CD4-positive, alpha-beta memory T cell (primary cell): Measurements from ENCODE around the gene RASGRP1. TPM values are rescaled to one million over a fixed set of nuclear protein-coding genes. Genes with fewer than 3 reads are reported as not detected.

ENCODE experiments used
- CTCF ChIA-PET: fragments of 350-600 bp; sonication (Branson Sonifier 250); formaldehyde crosslinking; loops from one replicate; lab custom pipeline; 2021; ENCODE audit warnings: inconsistent platforms; ENCODE audit not compliant: partially characterized antibody; lab: Charles Lee
- POLR2A ChIA-PET: fragments of 350-600 bp; sonication (Branson Sonifier 250); formaldehyde crosslinking; loops from one replicate; lab custom pipeline; 2021; ENCODE audit not compliant: partially characterized antibody; lab: Charles Lee
- DNase-seq, 5 donors: peaks; one replicate each; pipeline versions ENCODE4 v3.0.0 to v3.0.0-alpha.2; 2020 to 2022; ENCODE audit warnings: mixed read lengths in 1 of 5
- H3K27ac ChIP-seq: one replicate; pipeline ENCODE4 v1.7.0; 2013; ENCODE audit warnings: low read depth, low read length
- H3K27me3 ChIP-seq: 2 replicates; pipeline ENCODE4 v1.7.0; 2013; ENCODE audit warnings: mild to moderate bottlenecking, low read length, moderate library complexity; ENCODE audit not compliant: insufficient read depth
- H3K36me3 ChIP-seq: 2 replicates; pipeline ENCODE4 v1.7.0; 2013; ENCODE audit warnings: mild to moderate bottlenecking, low read length, moderate library complexity; ENCODE audit not compliant: insufficient read depth
- H3K4me1 ChIP-seq: 2 replicates; pipeline ENCODE4 v1.7.0; 2013; ENCODE audit warnings: mild to moderate bottlenecking, low read length, moderate library complexity; ENCODE audit not compliant: insufficient read depth
- H3K4me3 ChIP-seq, 2 donors: one replicate each; pipeline ENCODE4 v1.7.0; 2013; ENCODE audit warnings: low read length in 2 of 2, mild to moderate bottlenecking in 1 of 2
- H3K9me3 ChIP-seq, 2 donors: one replicate each; pipeline ENCODE4 v1.7.0; 2013; ENCODE audit warnings: low read length in 2 of 2, control low read depth in 1 of 2; ENCODE audit not compliant: control insufficient read depth in 1 of 2
- H3K27ac Mint-ChIP-seq, 7 donors: one replicate each; pipeline ENCODE4 v1.8.0; 2020 to 2021; ENCODE audit warnings: mixed read lengths in 7 of 7, mild to moderate bottlenecking in 6 of 7, inconsistent platforms in 3 of 7, moderate library complexity in 3 of 7
- H3K27me3 Mint-ChIP-seq, 2 donors: one replicate each; pipeline ENCODE4 v1.8.0; 2020 to 2021; ENCODE audit warnings: mixed read lengths in 2 of 2
- H3K36me3 Mint-ChIP-seq, 2 donors: one replicate each; pipeline ENCODE4 v1.8.0; 2020 to 2021; ENCODE audit warnings: mixed read lengths in 2 of 2, inconsistent platforms in 1 of 2, mild to moderate bottlenecking in 1 of 2
- H3K4me1 Mint-ChIP-seq, 4 donors: one replicate each; pipeline ENCODE4 v1.8.0; 2020 to 2021; ENCODE audit warnings: mixed read lengths in 4 of 4, mild to moderate bottlenecking in 1 of 4
- H3K4me3 Mint-ChIP-seq, 8 donors: one replicate each; pipeline ENCODE4 v1.8.0; 2020 to 2021; ENCODE audit warnings: mixed read lengths in 8 of 8, mild to moderate bottlenecking in 7 of 8, moderate library complexity in 6 of 8, inconsistent platforms in 3 of 8
- H3K9me3 Mint-ChIP-seq, 8 donors: one replicate each; pipeline ENCODE4 v1.8.0; 2020 to 2021; ENCODE audit warnings: mixed read lengths in 8 of 8, mild to moderate bottlenecking in 5 of 8, inconsistent platforms in 3 of 8, moderate library complexity in 1 of 8
- intact Hi-C: fragments of 100-400 bp; cut with micrococcal nuclease; formaldehyde crosslinking; loops from one replicate; pipeline ENCODE4 v1.15.1; 2023
- polyA plus RNA-seq, 2 donors: library from polyadenylated mRNA; unstranded; fragments of 300-500 nt; fragmentation: Illumina TruSeq; gene quantifications; one replicate each; pipeline ENCODE4 v1.2.3, GENCODE V29; 2021
- total RNA-seq, 2 experiments: library from RNA; stranded (reverse); gene quantifications; one replicate each; pipeline ENCODE4 v1.2.3, GENCODE V29; 2021

RASGRP1 gene
- total and polyA plus RNA-seq, 4 experiments from 2014 or later = 47.8 to 125 (median 104) TPM

DNA sequence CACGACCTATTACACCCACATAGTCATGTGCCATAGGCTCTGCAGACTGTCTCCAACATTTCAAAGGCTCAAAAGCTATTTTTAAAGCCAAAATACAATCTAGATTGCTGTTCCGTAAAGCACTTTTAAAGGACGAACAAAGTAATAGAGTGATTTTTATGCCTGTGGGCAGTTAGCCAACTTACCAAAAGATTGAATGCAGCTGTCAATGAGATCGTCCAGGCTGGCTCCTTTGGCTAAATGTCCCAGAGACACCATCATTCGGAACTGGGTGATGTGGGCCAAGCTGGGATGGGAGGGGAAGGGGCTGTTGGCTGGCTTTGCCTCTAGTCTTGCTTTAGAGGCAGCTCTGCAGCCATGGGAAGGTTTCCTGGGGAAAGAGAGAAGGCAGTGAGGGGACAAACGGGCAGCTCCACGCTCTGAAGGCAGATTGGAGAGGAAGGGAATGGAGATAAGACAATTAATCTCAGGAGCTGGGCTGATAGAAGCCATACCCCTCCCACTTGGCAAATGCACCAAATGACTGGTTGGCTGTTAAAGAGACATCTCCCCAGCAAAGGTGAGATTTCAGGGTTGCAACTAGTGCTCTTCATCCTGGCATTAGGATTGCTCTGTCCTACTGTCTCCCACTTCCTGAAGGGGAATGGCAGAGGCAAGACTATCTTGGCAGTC, 4.8 kb downstream of the RASGRP1 start:
- Histone ChIP-seq H3K27ac (peak overlapping the region; percentile 89), H3K27me3 (no peaks in the 10 kb centered on the region), H3K4me3 (peak overlapping the region; percentile 19 to 97), H3K9me3 (no peaks in the 10 kb centered on the region), H3K36me3 (peaks cover 42% of the 10 kb centered on the region), H3K4me1 (peaks cover 83% of the 10 kb centered on the region)
- Mint-ChIP-seq H3K4me1 (peaks cover 69 to 93% (median 78%) of the 10 kb centered on the region in 4 donors), H3K9me3 (no peaks in the 10 kb centered on the region), H3K27me3 (no peaks in the 10 kb centered on the region), H3K4me3 (peak overlapping the region; percentile 94 to 99 (median 98)), H3K36me3 (peaks cover 46 to 75% of the 10 kb centered on the region in 2 donors), H3K27ac (peak overlapping the region; percentile 79 to 97 (median 95))
- CTCF ChIA-PET = interaction anchor here (1.1 to 12.8 kb wide), 7 partner anchors 21 to 132 kb away, joined by 3 to 717 read pairs (median 4); no protein-coding TSS in a partner anchor
- intact Hi-C loops = loop anchor here (5.0 kb wide), 2 partner anchors 42 to 72 kb away; no protein-coding TSS in a partner anchor
- no peak for DNase-seq
- POLR2A ChIA-PET = interaction anchor here (0.9 to 10.5 kb wide), 18 partner anchors 6 to 136 kb away, joined by 3 to 452 read pairs (median 4); no protein-coding TSS in a partner anchor

DNA sequence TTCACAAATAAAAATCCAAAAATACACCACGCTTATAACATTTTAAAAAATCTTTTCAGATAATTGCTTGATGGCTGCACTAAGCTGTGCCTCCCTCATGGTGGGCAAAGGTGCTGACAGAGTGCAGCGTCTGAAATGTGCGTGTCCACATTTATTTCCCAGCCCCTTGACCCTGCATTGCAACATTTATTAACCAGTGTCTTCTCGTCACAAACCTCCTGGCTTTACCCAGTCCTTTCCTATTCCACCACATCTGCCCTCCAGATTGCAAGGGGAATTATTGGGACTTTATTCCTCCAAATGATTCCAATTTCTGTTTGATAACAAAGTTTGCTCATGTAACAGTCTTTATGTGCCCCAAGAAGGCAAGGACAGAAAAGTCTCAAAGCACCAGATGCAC, 5.5 kb downstream of the RASGRP1 start:
- intact Hi-C loops = no loop called here
- POLR2A ChIA-PET = interaction anchor here (1.0 to 10.5 kb wide), 10 partner anchors 15 to 137 kb away, joined by 3 to 452 read pairs (median 8); no protein-coding TSS in a partner anchor

DNA sequence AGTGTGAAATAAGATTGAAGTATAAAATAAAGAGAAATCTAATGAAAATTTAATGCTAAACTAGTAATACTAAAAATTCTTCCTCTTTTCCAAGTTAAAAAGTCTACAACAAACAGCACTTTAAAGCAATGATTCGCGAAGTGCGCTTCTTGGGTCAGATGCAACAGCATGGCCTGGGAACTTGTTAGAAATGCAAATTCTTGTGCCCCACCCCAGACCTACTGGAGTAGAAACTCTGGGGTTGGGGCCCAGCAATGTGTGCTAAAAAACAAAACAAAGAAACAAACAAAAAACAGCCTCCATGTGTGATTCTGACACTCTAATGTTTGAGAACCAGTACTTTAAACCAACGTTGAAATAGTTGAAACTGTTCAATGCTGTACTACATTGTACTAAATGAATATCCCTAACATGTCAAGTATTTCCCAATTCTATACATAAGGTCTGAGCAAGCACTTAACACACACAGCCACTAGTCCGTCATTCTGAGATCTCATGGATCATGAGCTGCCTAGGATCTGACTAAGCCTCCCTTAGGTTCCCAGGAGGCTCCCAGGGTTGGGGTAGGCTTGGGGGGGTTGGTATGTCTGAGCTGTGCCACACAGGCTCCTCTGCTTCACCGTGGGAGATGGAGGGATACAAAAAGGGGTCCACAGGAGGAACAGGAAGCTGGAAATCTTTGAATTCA, 6.1 kb downstream of the RASGRP1 start:
- H3K4me1 ChIP-seq = peaks cover 96% of the 10 kb centered on the region
- H3K27me3 Mint-ChIP-seq = no peaks in the 10 kb centered on the region
- intact Hi-C loops = no loop called here
- H3K4me3 Mint-ChIP-seq = peak overlapping the region; percentile 63 to 99 (median 89)
- POLR2A ChIA-PET = interaction anchor here (1.0 to 10.5 kb wide), 6 partner anchors 19 to 137 kb away, joined by 3 to 452 read pairs (median 88); no protein-coding TSS in a partner anchor
- CTCF ChIA-PET = interaction anchor here (1.2 to 12.8 kb wide), 5 partner anchors 20 to 133 kb away, joined by 3 to 717 read pairs (median 4); no protein-coding TSS in a partner anchor
- H3K4me1 Mint-ChIP-seq = peaks cover 82 to 100% (median 90%) of the 10 kb centered on the region in 4 donors
- no peak for DNase-seq
- H3K27ac Mint-ChIP-seq = peak overlapping the region; percentile 70 to 97 (median 89)
- H3K27ac ChIP-seq = peak overlapping the region; percentile 89
- no peaks in the 10 kb centered on the region for H3K27me3 ChIP-seq
- no peaks in the 10 kb centered on the region for H3K9me3 ChIP-seq
- peaks cover 49% of the 10 kb centered on the region for H3K36me3 ChIP-seq
- H3K9me3 Mint-ChIP-seq = no peaks in the 10 kb centered on the region
- H3K4me3 ChIP-seq = peak overlapping the region; percentile 26 to 37
- H3K36me3 Mint-ChIP-seq = peaks cover 53 to 81% of the 10 kb centered on the region in 2 donors

More for the DNA sequence above, 5.5 kb downstream of the RASGRP1 start:
- peaks cover 46 to 80% of the 10 kb centered on the region in 2 donors for H3K36me3 Mint-ChIP-seq
- peak overlapping the region; percentile 63 to 99 (median 98) for H3K4me3 Mint-ChIP-seq
- H3K9me3 Mint-ChIP-seq = no peaks in the 10 kb centered on the region
- Histone ChIP-seq H3K4me3 (peak overlapping the region; percentile 19 to 97), H3K9me3 (no peaks in the 10 kb centered on the region), H3K27me3 (no peaks in the 10 kb centered on the region), H3K36me3 (peaks cover 44% of the 10 kb centered on the region), H3K4me1 (peaks cover 89% of the 10 kb centered on the region), H3K27ac (peak overlapping the region; percentile 89)
- DNase-seq = no peak
- no peaks in the 10 kb centered on the region for H3K27me3 Mint-ChIP-seq
- CTCF ChIA-PET = interaction anchor here (1.2 to 12.8 kb wide), 6 partner anchors 20 to 133 kb away, joined by 3 to 717 read pairs (median 4); no protein-coding TSS in a partner anchor
- H3K27ac Mint-ChIP-seq = peak overlapping the region; percentile 79 to 97 (median 95)
- peaks cover 76 to 98% (median 84%) of the 10 kb centered on the region in 4 donors for H3K4me1 Mint-ChIP-seq

DNA sequence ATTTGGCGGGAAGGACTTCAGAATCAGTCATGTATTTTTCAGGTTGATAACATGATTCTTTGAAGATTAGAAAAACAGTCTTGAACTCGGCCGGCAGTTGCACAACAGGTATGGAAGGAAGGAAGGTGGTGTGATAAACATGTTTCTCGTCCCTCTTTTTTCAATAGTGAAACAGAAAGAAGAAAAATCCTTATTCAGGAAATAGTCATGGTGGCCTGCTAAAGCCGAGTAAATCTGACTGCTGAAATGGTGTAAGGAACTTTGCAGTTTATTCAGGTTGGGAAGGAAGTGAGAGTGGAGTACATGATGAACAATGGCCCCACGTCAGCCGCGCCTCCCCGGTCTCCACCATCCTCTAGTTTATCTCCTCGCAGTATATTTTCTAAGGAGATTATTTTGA, 6.7 kb downstream of the RASGRP1 start:
- H3K4me3 Mint-ChIP-seq = peak overlapping the region; percentile 63 to 99 (median 89)
- H3K27ac Mint-ChIP-seq = peak overlapping the region; percentile 70 to 97 (median 89)
- ChIA-PET CTCF (interaction anchor here (1.9 to 4.7 kb wide), 2 partner anchors 127 to 132 kb away, joined by 8 to 24 read pairs; no protein-coding TSS in a partner anchor), POLR2A (interaction anchor here (0.7 to 7.3 kb wide), 5 partner anchors 16 to 130 kb away, joined by 4 to 74 read pairs (median 5); no protein-coding TSS in a partner anchor)
- Histone ChIP-seq H3K4me1 (peaks cover 100% of the 10 kb centered on the region), H3K27me3 (no peaks in the 10 kb centered on the region), H3K4me3 (peak overlapping the region; percentile 26 to 37), H3K9me3 (no peaks in the 10 kb centered on the region), H3K27ac (peak overlapping the region; percentile 89), H3K36me3 (peaks cover 52% of the 10 kb centered on the region)
- intact Hi-C loops = no loop called here
- DNase-seq = peak in 4 of 5 donors; percentile 31 to 40 (median 36)
- H3K9me3 Mint-ChIP-seq = no peaks in the 10 kb centered on the region
- H3K36me3 Mint-ChIP-seq = peaks cover 53 to 81% of the 10 kb centered on the region in 2 donors
- no peaks in the 10 kb centered on the region for H3K27me3 Mint-ChIP-seq
- peaks cover 88 to 100% (median 96%) of the 10 kb centered on the region in 4 donors for H3K4me1 Mint-ChIP-seq

DNA sequence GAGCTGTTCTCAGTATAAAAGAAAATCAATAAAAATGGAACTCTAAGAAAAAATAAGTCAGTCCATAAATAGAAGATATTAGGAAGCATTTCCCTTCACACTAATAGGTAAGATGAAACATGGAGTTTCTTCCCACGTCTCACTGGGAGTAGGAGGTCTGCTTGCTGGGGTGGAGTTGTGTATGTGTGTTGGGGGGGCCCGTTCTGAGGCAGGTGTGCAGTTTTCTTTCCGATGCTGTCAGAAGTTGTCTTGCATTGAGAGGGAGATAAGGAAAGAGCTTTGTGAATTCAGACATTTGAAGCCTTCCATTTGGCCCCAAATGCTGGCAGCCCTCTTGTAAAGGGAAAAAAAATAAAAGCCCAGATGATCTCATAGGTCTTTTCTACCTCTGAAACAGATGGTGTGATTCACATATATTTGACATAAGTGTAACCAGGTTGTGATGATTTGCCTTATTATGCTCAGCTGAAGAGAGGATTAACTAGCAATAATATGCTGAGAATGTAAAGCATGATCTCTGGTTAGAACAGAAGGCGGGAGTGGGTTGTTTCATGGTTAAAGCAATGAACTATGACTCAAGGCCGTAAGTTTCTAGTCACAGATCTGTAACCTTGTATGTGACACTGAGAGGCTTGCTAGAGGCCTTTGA, 8.8 kb downstream of the RASGRP1 start:
- peak overlapping the region; percentile 65 to 99 (median 89) for H3K4me3 Mint-ChIP-seq
- intact Hi-C loops = no loop called here
- CTCF ChIA-PET = interaction anchor here (0.9 to 4.7 kb wide), 5 partner anchors 8 to 144 kb away, joined by 3 to 24 read pairs (median 8); partner anchors contain the start of gene RASGRP1
- no peaks in the 10 kb centered on the region for H3K9me3 ChIP-seq
- peaks cover 52% of the 10 kb centered on the region for H3K36me3 ChIP-seq
- peaks cover 100% of the 10 kb centered on the region for H3K4me1 ChIP-seq
- peak overlapping the region in 1 of 2 donors; percentile 21 for H3K4me3 ChIP-seq
- H3K27me3 Mint-ChIP-seq = no peaks in the 10 kb centered on the region
- H3K27me3 ChIP-seq = no peaks in the 10 kb centered on the region
- peak in 1 of 5 donors; percentile 52 for DNase-seq
- H3K9me3 Mint-ChIP-seq = no peaks in the 10 kb centered on the region
- H3K36me3 Mint-ChIP-seq = peaks cover 56 to 84% of the 10 kb centered on the region in 2 donors
- peaks cover 90 to 98% (median 94%) of the 10 kb centered on the region in 4 donors for H3K4me1 Mint-ChIP-seq
- POLR2A ChIA-PET = interaction anchor here (0.8 to 7.3 kb wide), 8 partner anchors 7 to 132 kb away, joined by 3 to 74 read pairs (median 5); partner anchors contain the start of gene RASGRP1
- H3K27ac ChIP-seq = peak overlapping the region; percentile 89
- H3K27ac Mint-ChIP-seq = peak overlapping the region; percentile 64 to 97 (median 89)

DNA sequence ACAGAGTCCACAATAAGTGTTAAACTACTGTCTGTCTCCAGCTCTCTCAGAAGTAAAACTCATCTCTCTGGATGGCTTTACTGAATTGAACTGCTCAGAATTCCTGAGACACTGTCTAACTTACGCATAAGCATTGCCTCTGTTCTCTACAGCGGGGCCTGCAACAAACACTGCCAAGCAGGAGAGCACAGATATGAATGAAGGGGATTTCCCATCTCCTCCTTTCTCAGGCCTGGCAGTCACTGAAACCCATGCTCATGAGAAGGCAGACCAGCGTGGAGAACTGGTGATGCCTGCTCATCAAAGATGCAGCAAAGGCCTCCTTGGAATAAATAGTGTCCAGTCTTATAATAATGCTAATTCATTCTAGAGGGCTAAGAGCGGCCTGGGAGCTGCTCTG, 10.3 kb downstream of the RASGRP1 start:
- Histone ChIP-seq H3K27ac (peak overlapping the region; percentile 89), H3K4me3 (peak overlapping the region in 1 of 2 donors; percentile 10), H3K27me3 (no peaks in the 10 kb centered on the region), H3K4me1 (peaks cover 100% of the 10 kb centered on the region), H3K9me3 (no peaks in the 10 kb centered on the region), H3K36me3 (peaks cover 54% of the 10 kb centered on the region)
- H3K27me3 Mint-ChIP-seq = no peaks in the 10 kb centered on the region
- DNase-seq = peak in 3 of 5 donors; percentile 37 to 74 (median 51)
- H3K4me3 Mint-ChIP-seq = peak overlapping the region; percentile 3 to 99 (median 89)
- intact Hi-C loops = no loop called here
- peak overlapping the region; percentile 64 to 97 (median 79) for H3K27ac Mint-ChIP-seq
- ChIA-PET POLR2A (interaction anchor here (0.7 to 7.3 kb wide), 15 partner anchors 8 to 145 kb away, joined by 3 to 74 read pairs (median 4); partner anchors contain the start of genes FAM98B and RASGRP1), CTCF (interaction anchor here (0.8 to 4.7 kb wide), 7 partner anchors 9 to 145 kb away, joined by 3 to 57 read pairs (median 5); partner anchors contain the start of gene RASGRP1)
- peaks cover 80 to 94% (median 88%) of the 10 kb centered on the region in 4 donors for H3K4me1 Mint-ChIP-seq
- H3K9me3 Mint-ChIP-seq = no peaks in the 10 kb centered on the region
- peaks cover 48 to 81% of the 10 kb centered on the region in 2 donors for H3K36me3 Mint-ChIP-seq
